ENCODE results near the gene MLF1.

Gene MLF1

DNA sequence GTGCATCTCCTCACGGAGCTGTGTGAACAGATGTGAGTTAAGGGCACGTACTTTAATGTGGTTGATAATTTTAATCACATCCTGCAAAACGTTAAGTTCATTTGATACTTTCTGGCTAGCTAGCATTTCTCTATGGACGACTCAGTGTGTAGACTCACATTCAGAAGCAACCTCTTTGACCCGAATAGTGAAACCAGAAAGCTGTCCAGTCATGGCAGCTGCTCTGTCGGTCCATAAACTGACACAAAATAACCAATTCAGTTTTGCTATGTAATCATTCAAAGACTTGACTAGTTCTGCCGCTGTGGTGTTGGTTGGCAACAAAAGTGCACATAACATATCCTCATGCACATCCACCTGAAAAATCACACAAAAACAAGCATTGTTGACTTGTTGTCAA lies 69.7 kb downstream of the MLF1 start:
- TF ChIP-seq, protein P1, sequence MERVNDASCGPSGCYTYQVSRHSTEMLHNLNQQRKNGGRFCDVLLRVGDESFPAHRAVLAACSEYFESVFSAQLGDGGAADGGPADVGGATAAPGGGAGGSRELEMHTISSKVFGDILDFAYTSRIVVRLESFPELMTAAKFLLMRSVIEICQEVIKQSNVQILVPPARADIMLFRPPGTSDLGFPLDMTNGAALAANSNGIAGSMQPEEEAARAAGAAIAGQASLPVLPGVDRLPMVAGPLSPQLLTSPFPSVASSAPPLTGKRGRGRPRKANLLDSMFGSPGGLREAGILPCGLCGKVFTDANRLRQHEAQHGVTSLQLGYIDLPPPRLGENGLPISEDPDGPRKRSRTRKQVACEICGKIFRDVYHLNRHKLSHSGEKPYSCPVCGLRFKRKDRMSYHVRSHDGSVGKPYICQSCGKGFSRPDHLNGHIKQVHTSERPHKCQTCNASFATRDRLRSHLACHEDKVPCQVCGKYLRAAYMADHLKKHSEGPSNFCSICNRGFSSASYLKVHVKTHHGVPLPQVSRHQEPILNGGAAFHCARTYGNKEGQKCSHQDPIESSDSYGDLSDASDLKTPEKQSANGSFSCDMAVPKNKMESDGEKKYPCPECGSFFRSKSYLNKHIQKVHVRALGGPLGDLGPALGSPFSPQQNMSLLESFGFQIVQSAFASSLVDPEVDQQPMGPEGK (CRISPR knock-in tag; IDR thresholded peaks at IDR 0.05; ENCODE audit: borderline replicate concordance) = no peak
- no peak for TF ChIP-seq ZNF8 (CRISPR knock-in tag; IDR thresholded peaks at IDR 0.05)
- no peak for TF ChIP-seq ZNF565 (CRISPR knock-in tag; conservative IDR thresholded peaks at IDR 0.05; ENCODE audit: low read depth)
- no peak for TF ChIP-seq ZFP3 (CRISPR knock-in tag; IDR thresholded peaks at IDR 0.05)
- no peak for TF ChIP-seq POU6F1 (CRISPR knock-in tag; IDR thresholded peaks at IDR 0.05; ENCODE audit: borderline replicate concordance, low read depth)
- ATAC-seq = no peak

DNA sequence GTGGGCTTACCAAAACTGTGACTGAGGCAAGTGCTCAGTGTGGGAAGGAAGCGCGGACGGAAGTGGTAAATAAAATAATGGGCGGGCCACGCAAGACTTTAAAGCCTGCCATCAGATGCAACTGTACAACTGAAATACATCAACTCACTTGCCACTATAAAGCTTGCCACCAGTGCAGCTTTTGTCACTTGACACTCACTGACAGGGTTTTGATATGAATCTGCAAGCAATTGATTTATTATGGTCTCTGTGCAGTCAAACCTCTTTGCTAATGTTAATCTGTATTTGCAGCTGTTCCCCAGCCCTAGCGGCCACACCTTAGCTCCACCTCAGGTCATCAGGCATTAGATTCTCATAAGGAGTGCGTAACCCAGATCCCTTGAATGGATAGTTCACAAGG lies 71.0 kb downstream of the MLF1 start:
- no peak for ATAC-seq
- no peak for TF ChIP-seq ZC3H10 (CRISPR knock-in tag; IDR thresholded peaks at IDR 0.05)
- TF ChIP-seq ZNF70 (CRISPR knock-in tag; IDR thresholded peaks at IDR 0.05) = no peak
- TF ChIP-seq CSDC2 (CRISPR knock-in tag; IDR thresholded peaks at IDR 0.05) = no peak
- no peak for TF ChIP-seq BACH2 (CRISPR knock-in tag; IDR thresholded peaks at IDR 0.05; ENCODE audit: borderline replicate concordance)
- no peak for TF ChIP-seq ISL1 (CRISPR knock-in tag; IDR thresholded peaks at IDR 0.05)
- no peak for TF ChIP-seq TOX (CRISPR knock-in tag; IDR thresholded peaks at IDR 0.05; ENCODE audit: borderline replicate concordance)
- no peak for TF ChIP-seq ZFP30 (CRISPR knock-in tag; IDR thresholded peaks at IDR 0.05)
- no peak for TF ChIP-seq ZNF565 (CRISPR knock-in tag; conservative IDR thresholded peaks at IDR 0.05; ENCODE audit: low read depth)
- TF ChIP-seq, protein P2, sequence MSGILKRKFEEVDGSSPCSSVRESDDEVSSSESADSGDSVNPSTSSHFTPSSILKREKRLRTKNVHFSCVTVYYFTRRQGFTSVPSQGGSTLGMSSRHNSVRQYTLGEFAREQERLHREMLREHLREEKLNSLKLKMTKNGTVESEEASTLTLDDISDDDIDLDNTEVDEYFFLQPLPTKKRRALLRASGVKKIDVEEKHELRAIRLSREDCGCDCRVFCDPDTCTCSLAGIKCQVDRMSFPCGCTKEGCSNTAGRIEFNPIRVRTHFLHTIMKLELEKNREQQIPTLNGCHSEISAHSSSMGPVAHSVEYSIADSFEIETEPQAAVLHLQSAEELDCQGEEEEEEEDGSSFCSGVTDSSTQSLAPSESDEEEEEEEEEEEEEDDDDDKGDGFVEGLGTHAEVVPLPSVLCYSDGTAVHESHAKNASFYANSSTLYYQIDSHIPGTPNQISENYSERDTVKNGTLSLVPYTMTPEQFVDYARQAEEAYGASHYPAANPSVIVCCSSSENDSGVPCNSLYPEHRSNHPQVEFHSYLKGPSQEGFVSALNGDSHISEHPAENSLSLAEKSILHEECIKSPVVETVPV (CRISPR knock-in tag; IDR thresholded peaks at IDR 0.05) = no peak
- TF ChIP-seq, protein P1 (CRISPR knock-in tag; IDR thresholded peaks at IDR 0.05; ENCODE audit: borderline replicate concordance) = no peak
- TF ChIP-seq GLIS3 (CRISPR knock-in tag; IDR thresholded peaks at IDR 0.05) = no peak

DNA sequence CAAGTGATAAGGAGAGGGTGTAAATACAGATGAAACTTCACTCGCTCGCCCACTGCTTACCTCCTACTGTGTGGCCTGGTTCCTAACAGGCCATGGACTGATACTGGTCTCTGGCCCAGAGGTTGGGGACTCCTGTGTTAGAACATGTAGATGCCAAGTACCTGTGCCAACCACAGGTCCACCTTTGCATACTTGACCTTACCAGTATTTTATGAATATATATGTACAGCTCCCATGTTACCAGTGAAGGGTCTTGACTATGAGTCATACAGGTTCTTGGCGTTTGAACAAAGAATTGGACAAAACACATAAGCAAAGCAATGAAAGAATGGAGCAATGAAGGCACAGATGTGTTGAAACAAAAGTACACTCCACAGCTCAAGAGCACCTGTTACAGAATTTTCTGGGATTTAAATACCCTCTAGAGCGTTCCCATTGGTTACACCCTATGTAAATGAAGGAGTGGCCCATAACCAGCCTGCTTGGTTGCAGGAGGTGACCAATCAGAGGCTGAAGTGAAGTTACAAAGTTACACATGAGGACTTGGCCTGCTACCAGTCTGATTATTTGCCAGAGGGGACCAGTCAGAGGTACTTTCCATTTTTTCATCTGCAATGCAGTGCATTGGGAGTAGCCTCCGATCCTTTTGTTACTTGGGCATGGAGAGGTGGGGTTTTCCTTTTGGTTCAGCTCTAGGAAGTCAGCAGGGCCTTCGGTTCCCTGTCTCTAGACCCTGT lies 71.6 kb downstream of the MLF1 start:
- ATAC-seq = no peak
- TF ChIP-seq ESRRG (CRISPR knock-in tag; IDR thresholded peaks at IDR 0.05) = no peak
- no peak for TF ChIP-seq CSDC2 (CRISPR knock-in tag; IDR thresholded peaks at IDR 0.05)
- TF ChIP-seq ARNTL (CRISPR knock-in tag; IDR thresholded peaks at IDR 0.05; ENCODE audit: borderline replicate concordance, low read depth) = no peak

DNA sequence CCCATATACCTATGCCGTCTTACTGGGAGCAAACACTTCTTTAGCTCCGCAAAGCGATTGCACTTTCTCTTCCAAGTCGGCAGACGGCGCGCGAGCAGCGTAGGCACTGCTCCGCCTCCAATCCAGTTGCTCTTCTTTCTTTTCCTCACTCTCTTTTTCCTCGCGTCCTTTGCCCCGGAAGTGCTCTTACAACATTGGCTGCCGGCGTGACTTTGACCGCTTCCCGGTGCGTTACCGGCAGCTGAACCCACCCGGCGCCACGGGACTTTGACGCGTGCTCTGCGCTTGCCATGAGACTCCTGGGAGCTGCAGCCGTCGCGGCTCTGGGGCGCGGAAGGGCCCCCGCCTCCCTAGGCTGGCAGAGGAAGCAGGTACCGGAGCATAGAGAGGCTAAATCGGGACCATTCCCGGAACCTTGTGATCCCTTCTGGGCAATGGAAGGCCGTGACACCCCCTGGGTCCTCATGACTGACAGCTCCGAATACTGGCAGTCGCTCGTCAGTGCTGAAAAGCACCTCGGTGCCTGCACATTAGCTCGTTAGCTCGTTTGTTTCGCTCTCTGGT lies 73.4 kb downstream of the MLF1 start, which contains the start of gene GFM1:
Gene GFM1 (plus strand): TSS at position 183 of the 564 bp plus-strand sequence. CDS start 108 bp downstream, at position 291.
- ATAC-seq = peak; percentile 98
- no peak for TF ChIP-seq PPARA (CRISPR knock-in tag; IDR thresholded peaks at IDR 0.05; ENCODE audit: borderline replicate concordance)
- TF ChIP-seq CSDC2 (CRISPR knock-in tag; IDR thresholded peaks at IDR 0.05) = no peak
- TF ChIP-seq, protein P2 (CRISPR knock-in tag; IDR thresholded peaks at IDR 0.05) = no peak
- TF ChIP-seq, protein P1 (CRISPR knock-in tag; IDR thresholded peaks at IDR 0.05; ENCODE audit: borderline replicate concordance) = no peak
- no peak for TF ChIP-seq RARB (CRISPR knock-in tag; IDR thresholded peaks at IDR 0.05)
- TF ChIP-seq GLIS3 (CRISPR knock-in tag; IDR thresholded peaks at IDR 0.05) = no peak
- TF ChIP-seq ISL1 (CRISPR knock-in tag; IDR thresholded peaks at IDR 0.05) = no peak
- peak; percentile 56; the same call in 1 of the 2 replicates for TF ChIP-seq TSHZ2 (CRISPR knock-in tag; IDR thresholded peaks at IDR 0.05)
- no peak; the same call in 1 of the 2 replicates for TF ChIP-seq ZNF8 (CRISPR knock-in tag; IDR thresholded peaks at IDR 0.05)
- TF ChIP-seq TOX (CRISPR knock-in tag; IDR thresholded peaks at IDR 0.05; ENCODE audit: borderline replicate concordance) = no peak
